Measurements from ENCODE around the gene ARNT2.

GRCh38 chr15:80476036-80476435, 71.9 kb downstream of the ARNT2 start:
- TF ChIP-seq POLR2A (IDR thresholded peaks at IDR 0.05) (no peak), CTCF (IDR thresholded peaks at IDR 0.05) (no peak)

Data from testis (tissue), 2 donors.